Activated CD4-positive, alpha-beta T cell treated with anti-CD3 and anti-CD28 coated beads, Interleukin-2, amount 10 ng/mL, durations not matched to agents 24 days and 14 days (primary cell): ENCODE results near the gene ADPRH. TPM values are rescaled to one million over a fixed set of nuclear protein-coding genes. Genes with fewer than 3 reads are reported as not detected.

ENCODE experiments used
- DNase-seq: peaks from one replicate; pipeline ENCODE4 v3.0.0; 2022
- H3K27ac Mint-ChIP-seq: one replicate; pipeline ENCODE4 v1.8.0; 2022; ENCODE audit warnings: mild to moderate bottlenecking, mixed read lengths
- H3K27me3 Mint-ChIP-seq: one replicate; pipeline ENCODE4 v1.8.0; 2022; ENCODE audit warnings: mixed read lengths
- H3K36me3 Mint-ChIP-seq: one replicate; pipeline ENCODE4 v1.8.0; 2022; ENCODE audit warnings: low read depth, mild to moderate bottlenecking, mixed read lengths
- H3K4me1 Mint-ChIP-seq: one replicate; pipeline ENCODE4 v1.8.0; 2021; ENCODE audit warnings: mixed read lengths
- H3K4me3 Mint-ChIP-seq: one replicate; pipeline ENCODE4 v1.8.0; 2022; ENCODE audit warnings: mild to moderate bottlenecking, moderate library complexity, mixed read lengths
- H3K9me3 Mint-ChIP-seq: one replicate; pipeline ENCODE4 v1.8.0; 2021; ENCODE audit warnings: mixed read lengths
- intact Hi-C: fragments of 100-400 bp; cut with micrococcal nuclease; formaldehyde crosslinking; loops from one replicate; pipeline ENCODE4 v1.15.1; 2023
- total RNA-seq: library from RNA; stranded (reverse); gene quantifications from 2 replicates; pipeline ENCODE4 v1.2.3, GENCODE V29; 2022

The ADPRH gene
- total RNA-seq, 1 donor from 2014 or later: 4.2 TPM

GRCh38 chr3:119595639-119596334 is 16.5 kb downstream of the ADPRH start:
- intact Hi-C loops: no loop called here
- peaks cover 2% of the 10 kb centered on the region for H3K27me3 Mint-ChIP-seq

GRCh38 chr3:119596398-119596797 is 17.1 kb downstream of the ADPRH start:
- Mint-ChIP-seq H3K9me3 (no peaks in the 10 kb centered on the region), H3K4me3 (no peak overlapping the region), H3K36me3 (no peaks in the 10 kb centered on the region), H3K4me1 (peaks cover 28% of the 10 kb centered on the region), H3K27me3 (peaks cover 2% of the 10 kb centered on the region), H3K27ac (no peak overlapping the region)
- DNase-seq: no peak
- intact Hi-C loops: no loop called here

More at GRCh38 chr3:119595639-119596334, 16.5 kb downstream of the ADPRH start:
- Mint-ChIP-seq H3K36me3 (no peaks in the 10 kb centered on the region), H3K4me1 (peaks cover 25% of the 10 kb centered on the region), H3K4me3 (no peak overlapping the region), H3K9me3 (no peaks in the 10 kb centered on the region), H3K27ac (no peak overlapping the region)
- no peak for DNase-seq

GRCh38 chr3:119597548-119598288 is 18.4 kb downstream of the ADPRH start, which contains the start of gene PLA1A:
PLA1A (plus strand) TSS chr3:119597885; CDS start chr3:119597914, 29 bp downstream.
- H3K4me3 Mint-ChIP-seq: no peak within 1 kb of the TSS
- no peaks in the 10 kb centered on the region for H3K9me3 Mint-ChIP-seq
- DNase-seq: no peak
- H3K27me3 Mint-ChIP-seq: peaks cover under 1% of the 10 kb centered on the region
- no peaks in the 10 kb centered on the region for H3K36me3 Mint-ChIP-seq
- intact Hi-C loops: no loop called here
- peaks cover 29% of the 10 kb centered on the region for H3K4me1 Mint-ChIP-seq
- peak within 1 kb of the TSS; percentile 34 for H3K27ac Mint-ChIP-seq

GRCh38 chr3:119598410-119599098 is 19.3 kb downstream of the ADPRH start:
- no peak overlapping the region for H3K4me3 Mint-ChIP-seq
- H3K4me1 Mint-ChIP-seq: peaks cover 29% of the 10 kb centered on the region
- H3K27ac Mint-ChIP-seq: peak overlapping the region; percentile 34
- intact Hi-C loops: no loop called here
- H3K9me3 Mint-ChIP-seq: no peaks in the 10 kb centered on the region
- H3K27me3 Mint-ChIP-seq: no peaks in the 10 kb centered on the region
- no peak for DNase-seq
- no peaks in the 10 kb centered on the region for H3K36me3 Mint-ChIP-seq

- Mint-ChIP-seq H3K36me3 (no peaks in the 10 kb centered on the region), H3K9me3 (no peaks in the 10 kb centered on the region), H3K4me3 (no peak overlapping the region), H3K27ac (no peak overlapping the region), H3K4me1 (peaks cover 29% of the 10 kb centered on the region), H3K27me3 (no peaks in the 10 kb centered on the region)
- DNase-seq: no peak
- intact Hi-C loops: loop anchor here (2.0 kb wide), 2 partner anchors 19 to 77 kb away; partner anchors contain the start of gene COX17
Observed at GRCh38 chr3:119599558-119600174, 20.4 kb downstream of the ADPRH start.

- DNase-seq: peak; percentile 69
- intact Hi-C loops: loop anchor here (2.0 kb wide), 2 partner anchors 20 to 76 kb away; partner anchors contain the start of gene COX17
- Mint-ChIP-seq H3K9me3 (no peaks in the 10 kb centered on the region), H3K4me1 (peaks cover 31% of the 10 kb centered on the region), H3K27me3 (no peaks in the 10 kb centered on the region), H3K36me3 (no peaks in the 10 kb centered on the region), H3K4me3 (no peak overlapping the region), H3K27ac (peak overlapping the region; percentile 77)
Observed at GRCh38 chr3:119600732-119601131, 21.4 kb downstream of the ADPRH start.

GRCh38 chr3:119601154-119601553 is 21.9 kb downstream of the ADPRH start:
- Mint-ChIP-seq H3K4me3 (no peak overlapping the region), H3K27me3 (no peaks in the 10 kb centered on the region), H3K9me3 (no peaks in the 10 kb centered on the region), H3K4me1 (peaks cover 27% of the 10 kb centered on the region), H3K36me3 (no peaks in the 10 kb centered on the region), H3K27ac (peak overlapping the region; percentile 77)
- DNase-seq: no peak
- intact Hi-C loops: loop anchor here (2.0 kb wide), 2 partner anchors 20 to 76 kb away; partner anchors contain the start of gene COX17

- Mint-ChIP-seq H3K27me3 (peaks cover 1% of the 10 kb centered on the region), H3K4me3 (no peak overlapping the region), H3K9me3 (no peaks in the 10 kb centered on the region), H3K27ac (no peak overlapping the region), H3K4me1 (peaks cover 22% of the 10 kb centered on the region), H3K36me3 (no peaks in the 10 kb centered on the region)
- intact Hi-C loops: no loop called here
- DNase-seq: no peak
Observed at GRCh38 chr3:119602676-119603075, 23.4 kb downstream of the ADPRH start.

GRCh38 chr3:119604878-119605277 is 25.6 kb downstream of the ADPRH start:
- Mint-ChIP-seq H3K9me3 (no peaks in the 10 kb centered on the region), H3K27ac (no peak overlapping the region), H3K36me3 (no peaks in the 10 kb centered on the region), H3K27me3 (peaks cover 17% of the 10 kb centered on the region), H3K4me3 (no peak overlapping the region), H3K4me1 (peaks cover 11% of the 10 kb centered on the region)
- DNase-seq: no peak
- intact Hi-C loops: loop anchor here (2.0 kb wide), 1 partner anchor 34 kb away; no protein-coding TSS in a partner anchor

GRCh38 chr3:119608405-119609000 is 29.2 kb downstream of the ADPRH start:
- DNase-seq: no peak
- intact Hi-C loops: no loop called here
- no peak overlapping the region for H3K27ac Mint-ChIP-seq
- H3K4me1 Mint-ChIP-seq: peaks cover 4% of the 10 kb centered on the region
- H3K27me3 Mint-ChIP-seq: peaks cover 24% of the 10 kb centered on the region
- no peaks in the 10 kb centered on the region for H3K36me3 Mint-ChIP-seq
- peaks cover 5% of the 10 kb centered on the region for H3K9me3 Mint-ChIP-seq
- no peak overlapping the region for H3K4me3 Mint-ChIP-seq

GRCh38 chr3:119609301-119609700 is 30.0 kb downstream of the ADPRH start:
- Mint-ChIP-seq H3K27me3 (peaks cover 24% of the 10 kb centered on the region), H3K4me3 (no peak overlapping the region), H3K36me3 (no peaks in the 10 kb centered on the region), H3K4me1 (peaks cover 4% of the 10 kb centered on the region), H3K9me3 (peaks cover 5% of the 10 kb centered on the region), H3K27ac (no peak overlapping the region)
- DNase-seq: no peak
- intact Hi-C loops: no loop called here

GRCh38 chr3:119611664-119612063 is 32.4 kb downstream of the ADPRH start:
- no peak for DNase-seq
- Mint-ChIP-seq H3K9me3 (peaks cover 5% of the 10 kb centered on the region), H3K27me3 (peaks cover 25% of the 10 kb centered on the region), H3K27ac (no peak overlapping the region), H3K4me1 (no peaks in the 10 kb centered on the region), H3K4me3 (no peak overlapping the region), H3K36me3 (no peaks in the 10 kb centered on the region)
- intact Hi-C loops: no loop called here

- no peak for DNase-seq
- no peak overlapping the region for H3K27ac Mint-ChIP-seq
- intact Hi-C loops: no loop called here
- peaks cover 21% of the 10 kb centered on the region for H3K27me3 Mint-ChIP-seq
- no peak overlapping the region for H3K4me3 Mint-ChIP-seq
- no peaks in the 10 kb centered on the region for H3K4me1 Mint-ChIP-seq
- H3K36me3 Mint-ChIP-seq: no peaks in the 10 kb centered on the region
- H3K9me3 Mint-ChIP-seq: peaks cover 5% of the 10 kb centered on the region
Observed at GRCh38 chr3:119613201-119613600, 33.9 kb downstream of the ADPRH start.
